ENCODE measurements around the gene SLC20A1. TPM values are rescaled to one million over a fixed set of nuclear protein-coding genes. Genes with fewer than 3 reads are reported as not detected.

The SLC20A1 gene
- total RNA-seq, 1 experiment from 2014 or later = 295 TPM

DNA sequence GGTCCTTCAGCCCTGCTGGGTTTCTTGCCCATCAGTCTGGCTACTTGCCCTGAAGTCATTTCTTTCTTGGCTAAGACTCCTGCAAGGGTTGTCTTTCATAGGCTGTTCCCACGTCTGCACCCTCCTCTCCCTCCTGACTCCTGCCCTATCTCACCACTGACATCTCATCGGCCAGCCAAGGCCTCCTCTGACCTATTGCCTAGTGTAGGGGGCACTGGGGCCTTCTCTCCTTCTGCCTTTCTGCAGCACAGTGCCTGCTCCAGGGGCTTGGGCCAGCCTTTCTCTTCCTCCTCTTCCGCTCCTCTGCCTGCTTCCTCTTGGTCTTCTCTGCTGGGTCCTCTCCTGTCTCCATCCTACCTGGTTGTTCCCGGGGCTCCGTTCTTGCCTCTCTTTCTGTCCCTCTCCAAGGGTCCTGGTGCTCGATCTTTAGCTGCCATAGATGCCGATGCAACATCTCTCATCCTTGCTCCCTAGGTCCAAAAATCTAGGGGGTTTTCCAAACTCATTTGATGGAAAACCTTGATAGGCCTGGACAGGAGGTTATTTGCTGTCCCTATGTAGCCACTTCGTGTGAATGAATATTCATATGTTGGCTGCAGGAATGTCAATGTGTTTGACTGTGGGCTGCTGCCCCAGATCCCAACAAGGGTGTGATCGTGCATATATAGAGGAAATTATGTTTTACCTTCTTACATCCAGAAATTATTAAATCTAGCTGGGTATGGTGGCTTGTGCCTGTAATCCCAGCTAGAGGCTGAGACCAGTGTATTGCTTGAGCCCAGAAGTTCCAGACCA, 65.4 kb downstream of the SLC20A1 start:
- ChIA-PET POLR2A (interaction anchor here (0.7 kb wide), 1 partner anchor 45 kb away, joined by 3 read pairs; no protein-coding TSS in a partner anchor), CTCF (no interaction called here)
- Mint-ChIP-seq H3K4me3 (ENCODE audit: unreplicated experiment) (no peak overlapping the region), H3K27ac (ENCODE audit: low read depth, unreplicated experiment) (no peak overlapping the region), H3K4me1 (ENCODE audit: insufficient read depth, unreplicated experiment) (peaks cover 7% of the 10 kb centered on the region), H3K27me3 (ENCODE audit: insufficient read depth, unreplicated experiment) (no peaks in the 10 kb centered on the region), H3K9me3 (ENCODE audit: unreplicated experiment) (no peaks in the 10 kb centered on the region), H3K36me3 (ENCODE audit: insufficient read depth, unreplicated experiment) (no peaks in the 10 kb centered on the region)
- BruUV-seq (replicated peaks) = no TSS peak
- DNase-seq (ENCODE audit: unreplicated experiment) = no peak
- intact Hi-C loops (cut with micrococcal nuclease) = no loop called here
- TF ChIP-seq, protein P1, sequence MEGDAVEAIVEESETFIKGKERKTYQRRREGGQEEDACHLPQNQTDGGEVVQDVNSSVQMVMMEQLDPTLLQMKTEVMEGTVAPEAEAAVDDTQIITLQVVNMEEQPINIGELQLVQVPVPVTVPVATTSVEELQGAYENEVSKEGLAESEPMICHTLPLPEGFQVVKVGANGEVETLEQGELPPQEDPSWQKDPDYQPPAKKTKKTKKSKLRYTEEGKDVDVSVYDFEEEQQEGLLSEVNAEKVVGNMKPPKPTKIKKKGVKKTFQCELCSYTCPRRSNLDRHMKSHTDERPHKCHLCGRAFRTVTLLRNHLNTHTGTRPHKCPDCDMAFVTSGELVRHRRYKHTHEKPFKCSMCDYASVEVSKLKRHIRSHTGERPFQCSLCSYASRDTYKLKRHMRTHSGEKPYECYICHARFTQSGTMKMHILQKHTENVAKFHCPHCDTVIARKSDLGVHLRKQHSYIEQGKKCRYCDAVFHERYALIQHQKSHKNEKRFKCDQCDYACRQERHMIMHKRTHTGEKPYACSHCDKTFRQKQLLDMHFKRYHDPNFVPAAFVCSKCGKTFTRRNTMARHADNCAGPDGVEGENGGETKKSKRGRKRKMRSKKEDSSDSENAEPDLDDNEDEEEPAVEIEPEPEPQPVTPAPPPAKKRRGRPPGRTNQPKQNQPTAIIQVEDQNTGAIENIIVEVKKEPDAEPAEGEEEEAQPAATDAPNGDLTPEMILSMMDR (IDR thresholded peaks at IDR 0.05; ENCODE audit: unreplicated experiment) = no peak

DNA sequence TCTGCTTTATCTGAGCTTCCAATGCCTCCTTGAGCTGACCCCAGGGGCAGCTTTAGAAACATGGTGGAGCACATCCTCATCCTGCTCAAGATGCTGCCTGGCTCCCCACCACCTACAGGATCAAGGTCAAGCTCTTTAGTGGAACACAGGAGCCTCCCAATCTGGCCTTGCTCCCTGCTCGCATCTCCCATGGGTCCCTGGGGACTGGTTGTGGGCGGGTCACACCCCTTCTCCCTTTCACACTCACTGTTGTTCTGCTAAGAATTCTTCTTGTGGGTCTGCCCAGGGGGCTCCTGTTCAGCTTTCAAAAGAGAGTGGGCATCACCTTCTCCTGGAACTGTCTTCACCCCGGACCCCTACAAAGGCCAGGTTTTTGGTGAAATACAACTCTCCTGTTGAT, 66.7 kb downstream of the SLC20A1 start:
- intact Hi-C loops (cut with micrococcal nuclease) = no loop called here
- BruUV-seq (replicated peaks) = no TSS peak
- ChIA-PET POLR2A (interaction anchor here (0.8 kb wide), 1 partner anchor 86 kb away, joined by 3 read pairs; no protein-coding TSS in a partner anchor), CTCF (interaction anchor here (0.6 kb wide), 1 partner anchor 14 kb away, joined by 3 read pairs; no protein-coding TSS in a partner anchor)
- peaks cover 7% of the 10 kb centered on the region for H3K4me1 Mint-ChIP-seq (ENCODE audit: insufficient read depth, unreplicated experiment)
- no peak for DNase-seq (ENCODE audit: unreplicated experiment)
- no peaks in the 10 kb centered on the region for H3K9me3 Mint-ChIP-seq (ENCODE audit: unreplicated experiment)
- H3K36me3 Mint-ChIP-seq (ENCODE audit: insufficient read depth, unreplicated experiment) = no peaks in the 10 kb centered on the region
- no peaks in the 10 kb centered on the region for H3K27me3 Mint-ChIP-seq (ENCODE audit: insufficient read depth, unreplicated experiment)
- H3K4me3 Mint-ChIP-seq (ENCODE audit: unreplicated experiment) = no peak overlapping the region
- H3K27ac Mint-ChIP-seq (ENCODE audit: low read depth, unreplicated experiment) = no peak overlapping the region
- TF ChIP-seq, protein P1 (IDR thresholded peaks at IDR 0.05; ENCODE audit: unreplicated experiment) = no peak

DNA sequence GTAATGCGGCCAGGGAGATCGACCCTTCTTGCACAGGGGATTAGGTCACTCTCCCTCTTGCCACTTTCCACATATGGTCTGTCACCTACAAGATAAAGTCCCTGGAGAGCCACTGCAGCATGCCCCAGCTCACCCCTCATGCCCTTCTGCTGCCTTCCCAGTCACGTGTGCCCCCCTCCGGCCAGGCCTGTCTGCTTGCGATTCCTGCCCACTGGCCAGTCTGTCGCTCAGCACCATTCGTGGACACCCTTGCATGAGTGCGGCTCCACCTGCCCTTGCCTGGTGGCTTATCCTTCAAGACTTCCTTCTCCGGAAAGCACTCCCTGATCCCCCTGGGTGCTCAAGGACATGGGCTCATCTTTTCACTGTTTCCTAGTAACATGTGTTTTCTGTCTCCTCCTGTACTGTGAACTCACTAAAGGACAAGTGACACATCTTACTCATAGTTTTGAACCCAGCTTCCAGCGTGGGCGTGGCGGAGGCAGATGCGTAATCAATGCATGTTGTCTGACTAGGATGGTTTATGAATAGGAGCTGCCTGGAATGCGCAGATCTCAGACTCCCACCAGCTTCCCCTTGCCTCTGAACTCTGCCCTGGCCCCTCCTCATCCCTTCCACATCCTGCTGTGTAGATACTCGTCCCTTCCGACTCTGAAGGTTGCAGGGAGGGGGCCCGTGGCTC, 67.3 kb downstream of the SLC20A1 start:
- intact Hi-C loops (cut with micrococcal nuclease) = no loop called here
- ChIA-PET POLR2A (interaction anchor here (0.8 kb wide), 1 partner anchor 87 kb away, joined by 3 read pairs; no protein-coding TSS in a partner anchor), CTCF (interaction anchor here (0.5 to 0.8 kb wide), 2 partner anchors 14 to 75 kb away, joined by 4 read pairs; no protein-coding TSS in a partner anchor)
- Mint-ChIP-seq H3K36me3 (ENCODE audit: insufficient read depth, unreplicated experiment) (no peaks in the 10 kb centered on the region), H3K27ac (ENCODE audit: low read depth, unreplicated experiment) (no peak overlapping the region), H3K9me3 (ENCODE audit: unreplicated experiment) (no peaks in the 10 kb centered on the region), H3K27me3 (ENCODE audit: insufficient read depth, unreplicated experiment) (no peaks in the 10 kb centered on the region), H3K4me3 (ENCODE audit: unreplicated experiment) (no peak overlapping the region), H3K4me1 (ENCODE audit: insufficient read depth, unreplicated experiment) (peaks cover 7% of the 10 kb centered on the region)
- TF ChIP-seq, protein P1 (IDR thresholded peaks at IDR 0.05; ENCODE audit: unreplicated experiment) = no peak
- DNase-seq (ENCODE audit: unreplicated experiment) = peak; percentile 42
- no TSS peak for BruUV-seq (replicated peaks)

Other genes with a start within 250 kb of the SLC20A1 start
- 13.9 and 16.2 TPM in 2 replicates for gene RGPD8, start 212.3 kb upstream of the SLC20A1 start, total RNA-seq (2022)
- gene TTL, start 163.8 kb upstream of the SLC20A1 start, total RNA-seq (2022) = 53.7 and 54.6 TPM in 2 replicates
- gene POLR1B, start 103.5 kb upstream of the SLC20A1 start, total RNA-seq (2022) = 51.6 and 74.0 TPM in 2 replicates
- 54.5 and 56.1 TPM in 2 replicates for gene CHCHD5, start 61.3 kb upstream of the SLC20A1 start, total RNA-seq (2022)
- not detected in 2 replicates for gene NT5DC4, start 75.1 kb downstream of the SLC20A1 start, total RNA-seq (2022)
- gene CKAP2L, start 118.7 kb downstream of the SLC20A1 start, total RNA-seq (2022) = 14.7 and 21.6 TPM in 2 replicates
- gene IL1A, start 138.6 kb downstream of the SLC20A1 start, total RNA-seq (2022) = 99.1 and 170 TPM in 2 replicates
- 5.4 and 5.5 TPM in 2 replicates for gene IL1B, start 190.8 kb downstream of the SLC20A1 start, total RNA-seq (2022)

Data from MCF 10A (cell line).